GM12878 (cell line): ENCODE measurements around the gene RNF169. TPM values are rescaled to one million over a fixed set of nuclear protein-coding genes. Genes with fewer than 3 reads are reported as not detected.

Source experiments
- ATAC-seq: fragments of 200-7000 bp; cut with Tn5 transposase; 3 replicates; pipeline ENCODE4 v1.9.1; 2020; ENCODE audit warnings: mild to moderate bottlenecking, moderate library complexity
- BruUV-seq: library from RNA; stranded (reverse); fragments of 400-500 nt; replicated peaks from 2 replicates; lab custom pipeline; 2021; lab: Mats Ljungman, UMichigan
- CTCF ChIA-PET: fragments of 300-600 bp; sonication (Branson Sonifier 250); formaldehyde crosslinking; extraction: SDS; loops from one replicate; lab custom pipeline; 2021; ENCODE audit warnings: inconsistent platforms; lab: Yijun Ruan, JAX
- POLR2A ChIA-PET: fragments of 350-600 bp; formaldehyde crosslinking; extraction: SDS; loops from one replicate; lab custom pipeline; 2021; ENCODE audit warnings: inconsistent platforms; lab: Charles Lee
- RAD21 ChIA-PET: fragments of 300-600 bp; sonication (Branson Sonifier 250); formaldehyde crosslinking; loops from one replicate; lab custom pipeline; 2023; ENCODE audit warnings: antibody characterized with exemption; ENCODE audit not compliant: unreplicated experiment; lab: Charles Lee
- SMC1A ChIA-PET: fragments of 300-600 bp; sonication (Branson Sonifier 250); formaldehyde crosslinking; loops from one replicate; lab custom pipeline; 2023; ENCODE audit not compliant: unreplicated experiment, uncharacterized antibody; lab: Charles Lee
- DNase-seq: peaks from one replicate; pipeline ENCODE4 v3.0.0-alpha.2; 2011; ENCODE audit warnings: low read depth, low spot score
- FAIRE-seq: peaks from 3 replicates; lab custom pipeline; 2011; peaks lifted over from hg19 to GRCh38; lab: Jason Lieb, UNC
- H2AFZ ChIP-seq: 2 replicates; pipeline ENCODE4 v1.6.0; 2011; ENCODE audit warnings: low read depth, low read length, control low read depth; ENCODE audit not compliant: control insufficient read depth
- H3K27ac ChIP-seq: 2 replicates; pipeline ENCODE4 v1.5.1; 2011; ENCODE audit warnings: control low read depth; ENCODE audit not compliant: control insufficient read depth, insufficient read depth
- H3K27me3 ChIP-seq, 2 experiments: replicated peaks in 1 of 2; 2 replicates each; pipeline versions ENCODE4 v1.6.0 to v1.6.1; 2011; ENCODE audit warnings: low read length in 1 of 2; ENCODE audit not compliant: control insufficient read depth in 2 of 2, insufficient read depth in 2 of 2
- H3K36me3 ChIP-seq, 2 experiments: 2 replicates each; pipeline ENCODE4 v1.5.1; 2011; ENCODE audit warnings: low read length in 1 of 2; ENCODE audit not compliant: control insufficient read depth in 2 of 2, insufficient read depth in 2 of 2
- H3K4me1 ChIP-seq: 2 replicates; pipeline ENCODE4 v1.6.1; 2011; ENCODE audit warnings: mild to moderate bottlenecking, low read length, moderate library complexity, mixed read lengths; ENCODE audit not compliant: control insufficient read depth, insufficient read depth
- H3K4me2 ChIP-seq: 2 replicates; pipeline ENCODE4 v1.6.0; 2011; ENCODE audit warnings: control low read depth; ENCODE audit not compliant: control insufficient read depth, insufficient read depth
- H3K4me3 ChIP-seq: fragments of 200-600 bp; sonication (generic); 2 replicates; pipeline ENCODE4 v1.5.1; 2016
- H3K79me2 ChIP-seq: 2 replicates; pipeline ENCODE4 v1.6.0; 2011; ENCODE audit warnings: low read length; ENCODE audit not compliant: control insufficient read depth, insufficient read depth
- H3K9ac ChIP-seq: 2 replicates; pipeline ENCODE4 v1.8.0; 2011; ENCODE audit warnings: low read length, control low read depth, mixed read lengths; ENCODE audit not compliant: control insufficient read depth, insufficient read depth
- H3K9me3 ChIP-seq: replicated peaks from 3 replicates; pipeline ENCODE4 v1.5.1; 2011; ENCODE audit warnings: mild to moderate bottlenecking, low read length; ENCODE audit not compliant: control insufficient read depth, insufficient read depth
- H4K20me1 ChIP-seq: 2 replicates; pipeline ENCODE4 v1.6.0; 2011; ENCODE audit not compliant: control insufficient read depth, insufficient read depth
- CHD2 ChIP-seq: IDR thresholded peaks from 2 replicates; pipeline ENCODE4 v1.6.1; 2011; ENCODE audit warnings: low read depth, low read length, improper control_type of control experiment, borderline replicate concordance
- FOXK2 ChIP-seq: fragments of 450-650 bp; IDR thresholded peaks from 2 replicates; pipeline ENCODE4 v1.6.1; 2017; ENCODE audit warnings: mild to moderate bottlenecking, moderate library complexity
- KAT2A ChIP-seq: conservative IDR thresholded peaks from 2 replicates; pipeline ENCODE4 v1.6.1; 2011; ENCODE audit warnings: low read depth, low read length; ENCODE audit not compliant: control insufficient read depth
- RAD51 ChIP-seq: fragments of 450-650 bp; IDR thresholded peaks from 2 replicates; pipeline ENCODE4 v1.6.1; 2016; ENCODE audit warnings: moderate library complexity, mild to moderate bottlenecking, inconsistent platforms
- RELB ChIP-seq: fragments of 450-650 bp; IDR thresholded peaks from 2 replicates; pipeline ENCODE4 v1.6.1; 2017; ENCODE audit warnings: low read depth, mild to moderate bottlenecking, moderate library complexity
- SP1 ChIP-seq: IDR thresholded peaks from one replicate; pipeline ENCODE4 v1.6.1; 2011; ENCODE audit warnings: low read depth, low read length
- SRF ChIP-seq, 2 experiments: IDR thresholded peaks; 2 replicates each; pipeline ENCODE4 v1.6.1; 2011; ENCODE audit warnings: low read depth in 2 of 2, low read length in 2 of 2, mild to moderate bottlenecking in 1 of 2, moderate library complexity in 1 of 2
- WGBS: methylation state at CpG from one replicate; pipeline ENCODE4 v1.1.6; 2016; ENCODE audit warnings: low lambda C conversion rate; ENCODE audit not compliant: insufficient replicate concordance, insufficient coverage; ENCODE audit errors: missing lambda C conversion rate; 5-methylcytosine and 5-hydroxymethylcytosine counted together
- in situ Hi-C: fragments of 300-500 bp; cut with MboI; formaldehyde crosslinking; loops from 9 replicates; pipeline ENCODE4 v1.14.3; 2018; ENCODE audit warnings: mixed read lengths
- intact Hi-C: fragments of 100-400 bp; cut with micrococcal nuclease; formaldehyde crosslinking; loops from one replicate; pipeline ENCODE4 v1.14.2; 2022; ENCODE audit not compliant: unreplicated experiment
- polyA plus RNA-seq, 11 experiments: library from polyadenylated mRNA; depleted of rRNA in 4 of 11; unstranded in 6 of 11; stranded (reverse) in 5 of 11; fragments of >200 nt; fragmentation: Nextera tagmentation in 4 of 11; fragmentation: Illumina TruSeq in 1 of 11; extraction: Ambion mirVana in 4 of 11; extraction: Trizol in 1 of 11; gene quantifications; 1 replicate in 1 of 11; 2 replicates in 10 of 11; pipeline versions ENCODE4 v1.2.1 to v1.2.3, GENCODE V29; 2011 to 2016; ENCODE audit warnings: inconsistent platforms in 2 of 11, missing spikeins in 2 of 11, low read depth in 1 of 11
- total RNA-seq, 4 experiments: library from RNA; depleted of rRNA in 3 of 4; stranded (reverse); fragments of >200 nt in 3 of 4; fragmentation: Illumina TruSeq in 1 of 4; extraction: Trizol in 1 of 4; gene quantifications; 2 replicates each; pipeline versions ENCODE4 v1.2.1 to v1.2.3, GENCODE V29; 2013 to 2021

The RNF169 gene
- total and polyA plus RNA-seq, 10 of the 15 experiments (the other 5 are each of a cell fraction or from before 2014, with no cell fraction given), result 0.32 to 13.2 (median 6.4) TPM

- 58% methylated on average over 2 of the region's 2 CpGs for WGBS
- RAD21 ChIA-PET, result no interaction called here
- H3K4me1 ChIP-seq, result no peaks in the 10 kb centered on the region
- FAIRE-seq, result no peak
- intact Hi-C loops, result no loop called here
- no peaks in the 10 kb centered on the region for H3K79me2 ChIP-seq
- no peaks in the 10 kb centered on the region for H3K27me3 ChIP-seq
- TF ChIP-seq SP1 (no peak), SRF (IDR thresholded peaks at IDR 0.05; ENCODE audit: low read depth in 2 of 2, low read length in 2 of 2) (no peak), RAD51 (no peak), FOXK2 (no peak), KAT2A (no peak), RELB (no peak), CHD2 (no peak)
- H3K27ac ChIP-seq, result no peak overlapping the region
- POLR2A ChIA-PET, result no interaction called here
- in situ Hi-C loops, result no loop called here
- no peak overlapping the region for H3K4me2 ChIP-seq
- ATAC-seq, result no peak
- peaks cover 0 to 10% of the 10 kb centered on the region in 2 experiments; a peak in 1 of 4 replicates for H3K36me3 ChIP-seq
- no TSS peak for BruUV-seq
- SMC1A ChIA-PET, result interaction anchor here (0.8 kb wide), 1 partner anchor 78 kb away, joined by 3 read pairs; no protein-coding TSS in a partner anchor
- no peaks in the 10 kb centered on the region for H4K20me1 ChIP-seq
- no peak overlapping the region for H3K4me3 ChIP-seq
- no peak overlapping the region for H3K9ac ChIP-seq
- H3K9me3 ChIP-seq, result peaks cover 26% of the 10 kb centered on the region
- H2AFZ ChIP-seq, result no peak overlapping the region
- no peak for DNase-seq
- CTCF ChIA-PET, result interaction anchor here (0.9 to 2.2 kb wide), 2 partner anchors 9 to 161 kb away, joined by 3 to 8 read pairs; no protein-coding TSS in a partner anchor
Measured at GRCh38 chr11:74863410-74863809, 114.8 kb downstream of the RNF169 start.
